ENCODE measurements around the gene AOPEP. TPM values are rescaled to one million over a fixed set of nuclear protein-coding genes. Genes with fewer than 3 reads are reported as not detected.

Gene AOPEP
- total and polyA plus RNA-seq, 2 donors (not counting 3 experiments of a cell fraction or from before 2014, with no cell fraction given): 20.2 to 41.6 TPM

DNA sequence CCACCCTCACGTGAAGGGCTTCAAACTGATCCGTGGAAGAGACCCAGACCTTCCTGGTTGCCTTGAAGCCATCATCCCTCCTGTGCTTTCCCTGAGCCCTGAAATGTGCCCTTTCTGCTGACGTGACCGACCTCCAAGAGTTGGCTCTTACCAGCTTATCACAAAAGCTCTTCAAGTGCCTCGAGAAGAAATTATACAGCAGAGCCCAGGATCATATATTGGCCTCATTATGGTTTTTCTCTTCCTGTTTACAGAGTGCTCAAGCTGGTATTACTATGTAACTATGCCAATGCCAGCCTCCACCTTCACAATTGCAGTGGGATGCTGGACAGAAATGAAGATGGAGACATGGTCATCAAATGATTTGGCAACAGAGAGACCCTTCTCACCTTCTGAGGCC is 66.0 kb downstream of the AOPEP start:
- ChIA-PET POLR2A (no interaction called here), CTCF (interaction anchor here (1.6 kb wide), 1 partner anchor 9 kb away, joined by 4 read pairs; no protein-coding TSS in a partner anchor)
- TF ChIP-seq FOS (IDR thresholded peaks at IDR 0.05; ENCODE audit: borderline replicate concordance, insufficient read depth, low read length): no peak
- TF ChIP-seq POLR2A (IDR thresholded peaks at IDR 0.05; ENCODE audit: low read depth, low read length): no peak
- no peak for TF ChIP-seq EZH2 (IDR thresholded peaks at IDR 0.05; ENCODE audit: borderline replicate concordance, low read depth, low read length, severe bottlenecking)
- no peak for TF ChIP-seq GATA2 (IDR thresholded peaks at IDR 0.05; ENCODE audit: insufficient read depth, insufficient read length, low read depth, low read length)
- no peak for TF ChIP-seq CTCF (IDR thresholded peaks at IDR 0.05; ENCODE audit: extremely low read depth in 1 of 2, insufficient read depth in 1 of 2, low read depth in 1 of 2, low read length in 2 of 2)
- TF ChIP-seq, protein P1, sequence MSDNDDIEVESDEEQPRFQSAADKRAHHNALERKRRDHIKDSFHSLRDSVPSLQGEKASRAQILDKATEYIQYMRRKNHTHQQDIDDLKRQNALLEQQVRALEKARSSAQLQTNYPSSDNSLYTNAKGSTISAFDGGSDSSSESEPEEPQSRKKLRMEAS (IDR thresholded peaks at IDR 0.05; ENCODE audit: insufficient read depth, insufficient read length): no peak
- no peak for TF ChIP-seq JUN (IDR thresholded peaks at IDR 0.05; ENCODE audit: borderline replicate concordance, insufficient read depth, insufficient read length, low read depth)
- TF ChIP-seq MYC (IDR thresholded peaks at IDR 0.05; ENCODE audit: low read depth, low read length): no peak
- no peak for TF ChIP-seq POLR2AphosphoS5 (IDR thresholded peaks at IDR 0.05; ENCODE audit: insufficient read depth, low read depth, low read length)
- DNase-seq (ENCODE audit: low read depth, low spot score) (no peak), FAIRE-seq (no peak)
- H3K27me3 ChIP-seq (ENCODE audit: control insufficient read depth in 2 of 2, insufficient read depth in 2 of 2, low read length in 2 of 2): no peaks in the 10 kb centered on the region
- H3K9me3 ChIP-seq (replicated peaks; ENCODE audit: control insufficient read depth, insufficient read depth, low read length): no peaks in the 10 kb centered on the region
- H4K20me1 ChIP-seq (replicated peaks; ENCODE audit: control insufficient read depth, extremely low read depth, insufficient read depth, low read length): no peaks in the 10 kb centered on the region
- H3K4me1 ChIP-seq (ENCODE audit: control insufficient read depth, extremely low read depth, insufficient read depth, low read length): peaks cover 17% of the 10 kb centered on the region
- BruUV-seq (replicated peaks): no TSS peak
- no peak overlapping the region for H3K4me3 ChIP-seq (replicated peaks in 1 of 3; ENCODE audit: insufficient read depth in 1 of 3, low read depth in 1 of 3, low read length in 3 of 3)
- dilution Hi-C loops (cut with MboI; ENCODE audit: extremely low pct_ligation_motif_present, low sequenced_read_pairs) (no loop called here), intact Hi-C loops (cut with micrococcal nuclease) (loop anchor here (2.0 kb wide), 1 partner anchor 74 kb away; no protein-coding TSS in a partner anchor)
- H3K4me2 ChIP-seq (ENCODE audit: insufficient read depth, low read length): no peak overlapping the region
- H3K9ac ChIP-seq (replicated peaks; ENCODE audit: extremely low read depth, insufficient read depth, low read length): no peak overlapping the region
- H3K79me2 ChIP-seq (ENCODE audit: control insufficient read depth, insufficient read depth, low read length): no peaks in the 10 kb centered on the region
- H3K36me3 ChIP-seq (ENCODE audit: control insufficient read depth in 2 of 2, extremely low read depth in 1 of 2, insufficient read depth in 2 of 2, low read length in 2 of 2): no peaks in the 10 kb centered on the region
- H3K27ac ChIP-seq (ENCODE audit: insufficient read depth, low read depth, low read length): peak overlapping the region; percentile 71
- H3K9me1 ChIP-seq (replicated peaks; ENCODE audit: control insufficient read depth, extremely low read depth, insufficient read depth, low read length): no peaks in the 10 kb centered on the region
- peak overlapping the region; percentile 54 for H2AFZ ChIP-seq (ENCODE audit: low read depth, low read length)

All from endothelial cell of umbilical vein (primary cell).